ENCODE measurements around the gene ADAMTS1. TPM values are rescaled to one million over a fixed set of nuclear protein-coding genes. Genes with fewer than 3 reads are reported as not detected.

The ADAMTS1 gene
- total and polyA plus RNA-seq, 2 donors (not counting 3 experiments of a cell fraction or from before 2014, with no cell fraction given): 15.4 to 16.3 TPM

- no TSS peak for BruUV-seq (replicated peaks)
- Histone ChIP-seq H2AFZ (ENCODE audit: low read depth, low read length) (no peak overlapping the region), H3K36me3 (ENCODE audit: control insufficient read depth in 2 of 2, extremely low read depth in 1 of 2, insufficient read depth in 2 of 2, low read length in 2 of 2) (no peaks in the 10 kb centered on the region), H3K9me3 (replicated peaks; ENCODE audit: control insufficient read depth, insufficient read depth, low read length) (no peaks in the 10 kb centered on the region), H3K4me2 (ENCODE audit: insufficient read depth, low read length) (no peak overlapping the region), H3K9ac (replicated peaks; ENCODE audit: extremely low read depth, insufficient read depth, low read length) (no peak overlapping the region), H3K27ac (ENCODE audit: insufficient read depth, low read depth, low read length) (no peak overlapping the region), H4K20me1 (replicated peaks; ENCODE audit: control insufficient read depth, extremely low read depth, insufficient read depth, low read length) (no peaks in the 10 kb centered on the region), H3K4me1 (ENCODE audit: control insufficient read depth, extremely low read depth, insufficient read depth, low read length) (no peaks in the 10 kb centered on the region), H3K9me1 (replicated peaks; ENCODE audit: control insufficient read depth, extremely low read depth, insufficient read depth, low read length) (no peaks in the 10 kb centered on the region), H3K4me3 (replicated peaks in 1 of 3; ENCODE audit: insufficient read depth in 1 of 3, low read depth in 1 of 3, low read length in 3 of 3) (no peak overlapping the region), H3K79me2 (ENCODE audit: control insufficient read depth, insufficient read depth, low read length) (no peaks in the 10 kb centered on the region), H3K27me3 (ENCODE audit: control insufficient read depth in 2 of 2, insufficient read depth in 2 of 2, low read length in 2 of 2) (peaks cover 2% of the 10 kb centered on the region in 2 experiments)
- DNase-seq (ENCODE audit: low read depth, low spot score): no peak
- intact Hi-C loops (cut with micrococcal nuclease) (no loop called here), dilution Hi-C loops (cut with MboI; ENCODE audit: extremely low pct_ligation_motif_present, low sequenced_read_pairs) (no loop called here)
- ChIA-PET CTCF (no interaction called here), POLR2A (no interaction called here)
- FAIRE-seq: no peak
- TF ChIP-seq EZH2 (IDR thresholded peaks at IDR 0.05; ENCODE audit: borderline replicate concordance, low read depth, low read length, severe bottlenecking): no peak
- TF ChIP-seq, protein P1, sequence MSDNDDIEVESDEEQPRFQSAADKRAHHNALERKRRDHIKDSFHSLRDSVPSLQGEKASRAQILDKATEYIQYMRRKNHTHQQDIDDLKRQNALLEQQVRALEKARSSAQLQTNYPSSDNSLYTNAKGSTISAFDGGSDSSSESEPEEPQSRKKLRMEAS (IDR thresholded peaks at IDR 0.05; ENCODE audit: insufficient read depth, insufficient read length): no peak
- TF ChIP-seq, protein P2, sequence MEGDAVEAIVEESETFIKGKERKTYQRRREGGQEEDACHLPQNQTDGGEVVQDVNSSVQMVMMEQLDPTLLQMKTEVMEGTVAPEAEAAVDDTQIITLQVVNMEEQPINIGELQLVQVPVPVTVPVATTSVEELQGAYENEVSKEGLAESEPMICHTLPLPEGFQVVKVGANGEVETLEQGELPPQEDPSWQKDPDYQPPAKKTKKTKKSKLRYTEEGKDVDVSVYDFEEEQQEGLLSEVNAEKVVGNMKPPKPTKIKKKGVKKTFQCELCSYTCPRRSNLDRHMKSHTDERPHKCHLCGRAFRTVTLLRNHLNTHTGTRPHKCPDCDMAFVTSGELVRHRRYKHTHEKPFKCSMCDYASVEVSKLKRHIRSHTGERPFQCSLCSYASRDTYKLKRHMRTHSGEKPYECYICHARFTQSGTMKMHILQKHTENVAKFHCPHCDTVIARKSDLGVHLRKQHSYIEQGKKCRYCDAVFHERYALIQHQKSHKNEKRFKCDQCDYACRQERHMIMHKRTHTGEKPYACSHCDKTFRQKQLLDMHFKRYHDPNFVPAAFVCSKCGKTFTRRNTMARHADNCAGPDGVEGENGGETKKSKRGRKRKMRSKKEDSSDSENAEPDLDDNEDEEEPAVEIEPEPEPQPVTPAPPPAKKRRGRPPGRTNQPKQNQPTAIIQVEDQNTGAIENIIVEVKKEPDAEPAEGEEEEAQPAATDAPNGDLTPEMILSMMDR (IDR thresholded peaks at IDR 0.05; ENCODE audit: extremely low read depth in 1 of 2, insufficient read depth in 1 of 2, low read depth in 1 of 2, low read length in 2 of 2): no peak
- no peak for TF ChIP-seq JUN (IDR thresholded peaks at IDR 0.05; ENCODE audit: borderline replicate concordance, insufficient read depth, insufficient read length, low read depth)
- TF ChIP-seq FOS (IDR thresholded peaks at IDR 0.05; ENCODE audit: borderline replicate concordance, insufficient read depth, low read length): no peak
- TF ChIP-seq POLR2A (IDR thresholded peaks at IDR 0.05; ENCODE audit: low read depth, low read length): no peak
- TF ChIP-seq MYC (IDR thresholded peaks at IDR 0.05; ENCODE audit: low read depth, low read length): no peak
Measured at GRCh38 chr21:26813426-26813998, 31.7 kb downstream of the ADAMTS1 start.

Measured in endothelial cell of umbilical vein (primary cell).